Measurements from ENCODE around the gene C3orf85.
"Not testable (repeated sequence)": the region's sequence is repeated elsewhere in the genome, so short reads cannot be mapped to it uniquely, and the experiment has no call there.

C3orf85 gene

GRCh38 chr3:109136523-109136922, at the start of gene C3orf85:
Gene C3orf85 (plus strand): TSS chr3:109136719. CDS start chr3:109136848, 129 bp downstream.
- DNase-seq (ENCODE audit: low spot score) = no peak

- DNase-seq (ENCODE audit: low spot score) = no peak
Measured at GRCh38 chr3:109089265-109089664, 47.3 kb upstream of the C3orf85 start.

DNA sequence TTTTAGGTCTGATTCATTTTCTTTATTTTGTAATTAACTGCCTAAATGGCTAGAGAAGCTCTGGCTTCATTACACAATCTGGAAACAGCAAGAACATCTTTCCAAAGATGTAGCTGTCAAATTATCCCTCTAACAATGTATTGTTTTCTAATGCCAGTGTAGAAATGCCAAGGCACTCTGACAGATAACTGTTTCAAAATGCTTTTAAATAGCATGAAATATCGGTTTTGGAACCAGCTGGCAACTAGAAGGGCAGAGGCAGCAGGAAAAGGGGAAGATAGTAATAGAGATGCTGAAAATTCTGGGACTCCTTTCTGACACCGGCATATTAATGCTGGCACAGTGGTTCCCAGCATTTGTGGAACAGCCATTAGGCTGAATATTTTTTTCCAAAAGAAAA, 44.7 kb upstream of the C3orf85 start:
- DNase-seq (ENCODE audit: low spot score) = no peak

DNA sequence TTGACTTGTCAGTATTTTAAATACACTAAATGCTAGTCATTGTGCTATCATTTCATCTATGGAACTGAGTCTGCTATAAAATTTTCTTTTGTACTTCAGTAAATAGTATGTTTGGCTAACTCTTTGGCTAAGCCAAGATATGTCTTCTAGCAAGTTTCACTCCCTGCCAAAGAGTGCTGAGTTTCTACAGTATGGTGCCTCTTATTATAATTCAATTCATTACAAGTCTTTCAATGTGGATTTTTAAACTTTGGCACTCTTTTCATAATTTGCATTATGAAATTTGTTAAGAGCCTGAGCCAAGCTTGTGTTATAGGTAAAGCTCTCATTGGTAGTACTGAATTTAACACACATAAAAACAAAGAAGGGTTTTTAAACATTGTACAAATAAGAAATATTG, 43.0 kb upstream of the C3orf85 start:
- DNase-seq (ENCODE audit: low spot score) = no peak

GRCh38 chr3:109095166-109095565, 41.4 kb upstream of the C3orf85 start:
- no peak for DNase-seq (ENCODE audit: low spot score)

DNA sequence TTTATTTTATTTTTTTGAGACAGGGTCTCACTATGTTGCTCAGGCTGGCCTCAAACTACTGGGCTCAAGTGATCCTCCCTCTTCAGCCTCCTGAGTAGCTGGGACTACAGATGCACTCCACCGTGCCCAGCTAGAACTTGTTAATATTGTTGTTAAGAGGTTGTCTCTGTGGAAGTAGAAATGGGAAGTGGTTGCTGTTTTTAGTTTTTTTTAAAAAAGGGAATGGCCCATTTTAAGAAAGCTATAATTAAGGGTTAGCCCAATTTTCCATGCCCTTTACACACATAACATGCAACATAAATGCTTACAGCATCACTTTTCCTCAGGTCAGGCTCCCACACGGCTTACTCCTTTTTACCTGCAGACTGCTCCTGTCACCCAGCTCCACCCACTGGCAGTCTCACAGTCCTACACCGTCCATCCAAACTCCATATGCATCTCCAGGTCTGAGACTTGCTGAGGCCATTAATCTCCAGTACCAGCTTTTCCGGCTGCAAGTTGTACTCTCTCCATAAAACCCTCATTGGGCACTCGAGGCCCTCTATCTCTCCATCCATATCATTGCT, 38.4 kb upstream of the C3orf85 start:
- DNase-seq (ENCODE audit: low spot score) = peak; percentile 31

DNA sequence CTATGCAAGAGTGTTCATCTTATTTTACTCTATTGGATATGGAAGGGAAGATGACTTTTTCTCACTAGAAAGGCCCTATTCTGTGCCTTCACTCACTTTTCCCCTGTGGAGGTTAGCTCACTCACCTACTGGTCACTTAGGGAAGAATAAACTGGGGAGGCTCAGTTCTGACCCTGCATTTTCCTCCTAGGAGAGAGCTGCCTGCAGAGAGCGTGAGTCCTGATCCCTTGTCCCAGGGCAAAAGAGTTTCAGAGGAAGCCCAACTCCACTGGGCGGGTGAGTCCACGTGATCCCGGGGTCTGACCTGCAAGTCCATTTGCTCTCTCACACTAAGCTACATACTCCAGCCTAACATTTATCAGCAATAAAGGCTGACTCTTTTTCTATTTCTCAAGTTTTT, 26.9 kb upstream of the C3orf85 start:
- DNase-seq (ENCODE audit: low spot score) = no peak

DNA sequence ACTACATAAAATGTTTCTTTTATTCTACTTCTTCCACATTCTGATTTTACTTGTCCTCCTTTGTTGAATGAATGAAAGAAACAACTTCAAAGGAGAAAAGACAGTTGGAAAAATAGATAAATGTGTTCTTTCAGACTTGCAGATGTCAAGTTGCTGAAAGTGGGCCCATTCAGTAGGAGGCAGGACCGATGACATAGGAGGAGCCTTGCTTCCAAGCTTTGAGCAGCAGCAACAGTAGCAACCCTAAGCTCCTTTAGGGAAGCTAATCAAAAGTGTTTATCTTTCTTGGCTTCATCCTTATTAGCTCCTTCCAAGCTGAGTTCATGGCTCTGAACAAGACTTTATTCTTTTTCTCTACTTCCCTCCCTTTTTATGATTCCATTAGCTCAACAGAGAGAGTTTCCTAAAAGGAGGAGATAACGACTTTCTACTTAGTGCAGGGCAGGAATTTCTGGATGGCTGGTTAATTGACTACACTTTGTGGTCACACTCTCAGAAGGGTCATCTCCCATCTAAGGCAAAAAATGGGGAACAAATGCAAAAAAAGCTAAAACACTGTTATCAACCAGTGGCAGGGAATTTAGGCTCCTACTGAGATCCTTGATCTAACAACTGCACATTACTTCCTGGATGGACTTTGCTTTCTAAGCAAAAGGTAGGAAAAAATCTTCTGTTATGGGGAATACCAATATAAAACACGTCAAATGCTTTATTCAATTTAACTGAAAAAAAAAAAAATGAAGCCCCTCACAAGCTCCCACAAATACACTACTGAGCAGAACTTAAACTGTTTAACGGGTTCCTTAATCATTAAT, 23.4 kb upstream of the C3orf85 start:
- no peak for DNase-seq (ENCODE audit: low spot score)

GRCh38 chr3:109114746-109115145, 21.8 kb upstream of the C3orf85 start:
- no peak for DNase-seq (ENCODE audit: low spot score)

GRCh38 chr3:109115451-109115850, 21.1 kb upstream of the C3orf85 start:
- no peak for DNase-seq (ENCODE audit: low spot score)

DNA sequence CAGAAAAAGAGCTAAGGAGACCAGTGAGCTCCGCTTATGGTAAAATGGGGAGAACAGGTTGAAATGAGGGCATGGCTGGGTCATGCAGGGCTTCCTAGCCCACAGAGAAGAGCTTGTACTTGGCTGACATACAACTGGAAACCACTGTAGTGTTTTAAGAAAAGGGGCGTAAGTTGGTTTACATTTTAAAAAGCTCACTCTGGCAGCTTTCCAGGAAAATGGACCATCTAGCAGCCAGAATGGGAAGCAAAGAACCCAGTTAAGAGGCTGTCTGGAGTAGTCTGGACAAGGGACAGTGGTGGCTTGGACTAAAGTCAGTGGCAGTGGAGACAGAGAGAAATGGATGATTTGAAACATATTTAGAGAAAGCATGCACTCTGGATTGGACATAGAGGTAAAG, 20.5 kb upstream of the C3orf85 start:
- DNase-seq (ENCODE audit: low spot score) = no peak

DNA sequence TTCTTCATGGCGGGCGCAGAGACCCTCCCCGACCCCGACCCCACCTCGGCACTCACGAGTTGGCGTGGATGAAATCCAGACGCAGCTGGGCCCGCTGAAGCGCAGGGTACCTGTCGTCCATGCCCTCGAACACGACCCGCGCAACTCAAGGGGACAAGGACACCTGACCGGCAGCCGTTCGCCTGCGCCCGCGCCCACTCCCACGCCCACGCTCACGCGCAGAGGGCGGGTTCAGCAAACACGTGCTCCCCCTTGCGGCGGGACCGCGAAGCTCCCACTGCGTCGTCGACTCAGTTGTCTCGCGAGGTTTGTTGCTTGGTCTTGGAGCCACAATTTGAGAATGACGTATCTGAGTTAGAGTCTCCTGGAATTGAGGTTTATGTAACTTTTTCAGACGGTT, 18.6 kb upstream of the C3orf85 start, which contains the start of gene MORC1:
TSS of gene MORC1 (minus strand) at position 196 of the 400 bp plus-strand sequence. CDS start at position 121, 75 bp downstream.
- DNase-seq (ENCODE audit: low spot score) = no peak

DNA sequence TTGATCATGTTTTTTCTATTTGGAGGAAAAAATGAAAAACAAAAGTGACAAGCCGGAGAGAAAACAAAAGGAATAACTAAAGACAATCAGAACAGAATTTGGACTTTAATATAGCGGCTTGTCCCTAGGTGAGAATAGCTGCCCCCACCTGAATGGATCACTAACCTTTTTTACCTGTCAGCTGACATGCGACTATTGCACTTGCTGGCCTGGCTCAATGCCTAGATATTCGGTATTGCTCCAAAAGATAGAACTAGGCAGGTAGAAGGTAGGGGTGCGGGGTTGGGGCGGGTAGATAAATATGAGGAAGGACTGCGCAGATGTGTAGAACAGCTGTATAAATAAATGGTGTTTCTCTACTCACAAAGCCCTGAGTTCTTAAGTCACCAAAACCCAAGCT, 17.9 kb upstream of the C3orf85 start:
- no peak for DNase-seq (ENCODE audit: low spot score)

- DNase-seq (ENCODE audit: low spot score) = no peak
Measured at GRCh38 chr3:109122690-109123089, 13.8 kb upstream of the C3orf85 start.

GRCh38 chr3:109125902-109126301, 10.6 kb upstream of the C3orf85 start:
- DNase-seq (ENCODE audit: low spot score) = no peak

DNA sequence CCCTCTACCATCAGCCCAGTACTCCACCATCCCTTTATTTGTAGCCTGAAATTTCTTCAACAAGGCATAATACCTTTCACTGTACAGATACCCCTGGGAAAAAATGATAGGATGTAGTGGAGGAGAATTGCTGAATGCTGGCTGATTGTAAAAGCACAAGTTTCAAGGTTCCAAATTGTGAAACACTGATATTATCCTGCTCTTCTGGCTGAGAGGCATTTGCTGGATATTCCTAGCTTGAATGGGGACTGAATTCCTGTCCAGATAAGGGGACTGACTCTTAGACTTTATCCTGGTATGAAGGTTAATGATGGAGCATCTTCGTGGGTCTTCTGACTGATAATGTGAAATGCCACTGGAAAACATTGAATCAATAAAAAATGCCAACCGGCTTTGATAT, 9.0 kb upstream of the C3orf85 start:
- no peak for DNase-seq (ENCODE audit: low spot score)

- DNase-seq (ENCODE audit: low spot score) = no peak
Measured at GRCh38 chr3:109131276-109131675, 5.2 kb upstream of the C3orf85 start.

DNA sequence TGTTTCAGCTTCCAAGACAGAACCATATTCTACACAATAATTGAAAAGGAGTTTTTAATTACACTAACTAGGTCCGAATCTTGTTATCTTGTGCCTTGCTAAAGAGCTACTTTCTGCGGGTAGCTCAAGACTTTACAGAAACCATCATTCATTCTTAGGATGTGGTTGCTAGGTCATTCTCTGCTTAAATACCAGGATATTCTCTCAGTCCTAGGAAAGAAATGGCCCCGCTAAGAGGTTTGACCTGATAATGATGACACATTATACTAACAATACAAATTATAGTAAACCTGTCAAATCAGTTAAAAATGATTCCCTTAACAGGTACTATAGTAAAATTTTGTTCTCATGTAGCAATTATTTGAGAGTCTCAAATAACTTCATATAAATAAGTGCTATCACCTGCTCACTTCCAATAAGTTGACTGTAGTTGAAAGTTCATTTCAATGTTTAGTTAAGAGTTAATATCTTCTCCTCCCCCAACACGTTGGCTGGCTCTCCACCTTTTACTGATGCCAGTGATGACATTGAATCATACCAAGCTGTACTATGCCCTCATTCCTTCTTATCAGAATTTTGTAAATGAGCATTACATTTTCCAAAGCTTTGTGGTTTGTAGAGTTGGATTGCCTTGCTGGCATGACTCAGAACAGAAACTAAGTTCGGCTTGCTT, 3.6 kb upstream of the C3orf85 start:
- no peak for DNase-seq (ENCODE audit: low spot score)

DNA sequence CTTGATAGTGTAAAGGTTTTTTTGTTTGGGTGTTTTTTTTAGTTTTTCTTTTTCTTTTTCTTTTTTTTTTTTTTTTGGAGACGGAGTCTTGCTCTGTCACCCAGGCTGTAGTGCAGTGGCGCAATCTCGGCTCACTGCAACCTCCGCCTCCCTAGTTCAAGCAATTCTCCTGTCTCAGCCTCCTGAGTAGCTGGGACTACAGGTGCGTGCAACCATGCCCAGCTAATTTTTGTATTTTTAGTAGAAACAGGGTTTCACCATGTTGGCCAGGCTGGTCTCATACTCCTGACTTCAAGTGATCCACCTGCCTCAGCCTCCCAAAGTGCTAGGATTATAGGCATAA, 3.1 kb upstream of the C3orf85 start:
- DNase-seq (ENCODE audit: low spot score) = not testable (repeated sequence)

DNA sequence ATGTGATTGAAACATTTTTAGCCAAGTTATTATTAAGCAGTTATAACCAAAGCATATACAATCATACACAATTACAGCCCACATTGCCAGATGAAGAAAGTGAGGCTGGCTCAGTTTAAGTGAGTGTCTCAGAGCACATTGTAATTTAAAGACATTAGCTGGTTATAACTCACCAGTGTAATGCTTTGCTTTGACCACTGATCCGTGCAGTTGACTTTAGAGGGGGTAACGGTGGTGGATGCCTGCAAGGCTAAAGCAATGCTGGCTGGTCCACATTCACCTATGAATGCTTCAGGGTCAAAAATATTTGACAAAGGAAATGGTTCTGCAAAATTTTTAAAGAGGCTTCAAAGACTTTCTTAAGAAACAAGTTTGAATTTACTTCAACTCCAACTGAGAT, 1.2 kb downstream of the C3orf85 start:
- DNase-seq (ENCODE audit: low spot score) = no peak

DNA sequence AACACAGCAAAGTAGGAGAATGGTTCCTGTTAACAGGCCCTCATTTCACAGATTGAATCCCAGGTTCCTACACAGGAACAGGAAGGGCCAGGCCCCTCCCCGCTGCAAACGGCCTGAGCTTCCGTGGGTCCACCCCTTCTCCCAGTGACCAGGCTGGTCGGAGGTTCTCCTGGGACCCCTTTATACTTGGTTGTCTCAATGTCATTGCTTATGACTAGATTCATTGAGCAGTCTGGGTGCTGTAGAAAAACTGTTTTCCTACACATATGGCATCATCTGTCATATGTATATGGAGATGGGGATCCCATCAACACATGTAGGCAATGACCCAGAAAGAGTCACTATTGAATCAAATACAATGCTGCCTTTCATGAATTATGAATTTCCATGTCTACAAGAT, 3.8 kb downstream of the C3orf85 start:
- DNase-seq (ENCODE audit: low spot score) = no peak

- no peak for DNase-seq (ENCODE audit: low spot score)
Measured at GRCh38 chr3:109143646-109144045, 7.1 kb downstream of the C3orf85 start.

DNA sequence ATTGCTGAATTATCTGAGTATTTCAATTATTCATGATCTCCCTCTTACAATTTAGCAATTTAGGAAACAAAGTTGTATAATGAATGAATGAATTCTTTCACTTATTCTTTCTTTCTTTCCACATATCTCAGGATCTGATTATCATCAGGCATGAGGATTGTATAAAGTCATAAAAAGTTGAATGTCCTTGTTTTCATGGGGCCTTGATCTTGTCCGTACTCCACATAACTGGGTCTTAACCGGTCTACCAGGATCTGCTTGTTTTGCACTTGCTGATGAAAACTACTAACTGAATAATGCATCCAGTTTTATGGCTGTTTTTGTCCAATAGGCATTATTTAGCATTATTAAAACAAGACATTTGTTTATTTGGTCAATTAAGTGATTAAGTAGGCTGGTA, 12.6 kb downstream of the C3orf85 start:
- no peak for DNase-seq (ENCODE audit: low spot score)
